SK-N-SH treated with all-trans-retinoic acid at 6 μM for 48 hours (cell line): ENCODE results near the gene MCTS1.
"Not testable (repeated sequence)": the region's sequence is repeated elsewhere in the genome, so short reads cannot be mapped to it uniquely, and the experiment has no call there.

Source experiments
- ATAC-seq: fragments of 200-7000 bp; cut with Tn5 transposase; 3 replicates; pipeline ENCODE4 v1.9.1; 2020; ENCODE audit warnings: mild to moderate bottlenecking, moderate library complexity
- BACH2 ChIP-seq: fragments of 250-450 bp; sonication (Bioruptor Pico); IDR thresholded peaks from 2 replicates; pipeline ENCODE4 v1.9.0; 2021; ENCODE audit warnings: mild to moderate bottlenecking, borderline replicate concordance
- CREB5 ChIP-seq: fragments of 250-450 bp; sonication (Bioruptor Pico); IDR thresholded peaks from 2 replicates; pipeline ENCODE4 v1.5.1; 2020; ENCODE audit warnings: low read depth, mild to moderate bottlenecking, moderate library complexity
- CSDC2 ChIP-seq: fragments of 250-450 bp; sonication (Bioruptor Pico); IDR thresholded peaks from 2 replicates; pipeline ENCODE4 v1.5.0; 2020; ENCODE audit warnings: mild to moderate bottlenecking, moderate library complexity
- CSRNP3 ChIP-seq: fragments of 250-450 bp; sonication (Bioruptor Pico); IDR thresholded peaks from 2 replicates; pipeline ENCODE4 v1.5.1; 2021; ENCODE audit warnings: mild to moderate bottlenecking, moderate library complexity
- ESRRG ChIP-seq: fragments of 250-450 bp; sonication (Bioruptor Pico); IDR thresholded peaks from 2 replicates; pipeline ENCODE4 v1.6.1; 2021; ENCODE audit warnings: mild to moderate bottlenecking
- GLIS3 ChIP-seq: fragments of 250-450 bp; sonication (Bioruptor Pico); IDR thresholded peaks from 2 replicates; pipeline ENCODE4 v1.5.0; 2020; ENCODE audit warnings: mild to moderate bottlenecking, moderate library complexity
- ISL1 ChIP-seq: fragments of 250-450 bp; sonication (Bioruptor Pico); IDR thresholded peaks from 2 replicates; pipeline ENCODE4 v2.1.2; 2022; ENCODE audit warnings: mild to moderate bottlenecking, moderate library complexity
- PATZ1 ChIP-seq: fragments of 250-450 bp; sonication (Bioruptor Pico); IDR thresholded peaks from 2 replicates; pipeline ENCODE4 v1.8.0; 2020; ENCODE audit warnings: mild to moderate bottlenecking, moderate library complexity, borderline replicate concordance
- POU6F1 ChIP-seq: fragments of 250-450 bp; sonication (Bioruptor Pico); IDR thresholded peaks from 2 replicates; pipeline ENCODE4 v1.8.0; 2021; ENCODE audit warnings: low read depth, mild to moderate bottlenecking, moderate library complexity, borderline replicate concordance
- RARB ChIP-seq: fragments of 250-450 bp; sonication (Bioruptor Pico); IDR thresholded peaks from 2 replicates; pipeline ENCODE4 v1.8.0; 2021; ENCODE audit warnings: mild to moderate bottlenecking, moderate library complexity
- SNAI2 ChIP-seq: fragments of 250-450 bp; sonication (Bioruptor Pico); IDR thresholded peaks from 2 replicates; pipeline ENCODE4 v1.5.0; 2020; ENCODE audit warnings: mild to moderate bottlenecking, moderate library complexity
- TCF4 ChIP-seq: fragments of 250-450 bp; sonication (Bioruptor Pico); IDR thresholded peaks from 2 replicates; pipeline ENCODE4 v1.8.0; 2021; ENCODE audit warnings: mild to moderate bottlenecking, moderate library complexity, borderline replicate concordance
- TOX ChIP-seq: fragments of 250-450 bp; sonication (Bioruptor Pico); IDR thresholded peaks from 2 replicates; pipeline ENCODE4 v1.8.0; 2021; ENCODE audit warnings: mild to moderate bottlenecking, moderate library complexity, borderline replicate concordance
- TSHZ2 ChIP-seq: fragments of 250-450 bp; sonication (Bioruptor Pico); IDR thresholded peaks from 2 replicates; pipeline ENCODE4 v1.5.0; 2020; ENCODE audit warnings: mild to moderate bottlenecking, moderate library complexity
- ZC3H10 ChIP-seq: fragments of 250-450 bp; sonication (Bioruptor Pico); IDR thresholded peaks from 2 replicates; pipeline ENCODE4 v1.5.1; 2021; ENCODE audit warnings: mild to moderate bottlenecking, moderate library complexity
- ZFP3 ChIP-seq: fragments of 250-450 bp; sonication (Bioruptor Pico); IDR thresholded peaks from 2 replicates; pipeline ENCODE4 v1.5.0; 2020; ENCODE audit warnings: mild to moderate bottlenecking, moderate library complexity
- ZFP30 ChIP-seq: fragments of 450-650 bp; formaldehyde crosslinking; IDR thresholded peaks from 2 replicates; pipeline ENCODE4 v1.5.0; 2022; ENCODE audit warnings: mild to moderate bottlenecking, moderate library complexity
- ZNF70 ChIP-seq: fragments of 450-650 bp; formaldehyde crosslinking; IDR thresholded peaks from 2 replicates; pipeline ENCODE4 v1.5.0; 2020; ENCODE audit warnings: mild to moderate bottlenecking, moderate library complexity

MCTS1 gene

GRCh38 chrX:120570011-120570600 lies 33.8 kb upstream of the MCTS1 start:
- ATAC-seq = no peak
- TF ChIP-seq TSHZ2 = no peak
- no peak for TF ChIP-seq CSRNP3 (CRISPR knock-in tag)
- TF ChIP-seq CREB5 (CRISPR knock-in tag) = no peak

GRCh38 chrX:120573806-120574205 lies 30.1 kb upstream of the MCTS1 start:
- not testable (repeated sequence) for ATAC-seq

- no peak for TF ChIP-seq PATZ1 (CRISPR knock-in tag)
- TF ChIP-seq TOX (CRISPR knock-in tag) = no peak
- no peak for TF ChIP-seq BACH2 (CRISPR knock-in tag)
- TF ChIP-seq ESRRG (CRISPR knock-in tag) = no peak
- no peak for TF ChIP-seq TCF4 (CRISPR knock-in tag)
- TF ChIP-seq ZFP30 (CRISPR knock-in tag) = no peak
- TF ChIP-seq TSHZ2 = no peak
- TF ChIP-seq SNAI2 (CRISPR knock-in tag) = no peak
- no peak for TF ChIP-seq ZFP3 (CRISPR knock-in tag)
- no peak for TF ChIP-seq POU6F1 (CRISPR knock-in tag)
- ATAC-seq = no peak
Observed at GRCh38 chrX:120575379-120576114, 28.4 kb upstream of the MCTS1 start.

- ATAC-seq = no peak
- TF ChIP-seq RARB = no peak
- TF ChIP-seq ESRRG (CRISPR knock-in tag) = no peak
- no peak for TF ChIP-seq PATZ1 (CRISPR knock-in tag)
- no peak for TF ChIP-seq CSDC2 (CRISPR knock-in tag)
- TF ChIP-seq BACH2 (CRISPR knock-in tag) = no peak
- TF ChIP-seq GLIS3 (CRISPR knock-in tag) = no peak
- TF ChIP-seq POU6F1 (CRISPR knock-in tag) = no peak
- TF ChIP-seq ZNF70 = no peak
- TF ChIP-seq TOX (CRISPR knock-in tag) = no peak
- TF ChIP-seq ZFP3 (CRISPR knock-in tag) = no peak
- no peak for TF ChIP-seq ISL1
- TF ChIP-seq ZC3H10 = no peak
Observed at GRCh38 chrX:120585702-120586101, 18.2 kb upstream of the MCTS1 start.
